Keratinocyte (primary cell): ENCODE measurements around the gene EMC10. TPM values are rescaled to one million over a fixed set of nuclear protein-coding genes. Genes with fewer than 3 reads are reported as not detected.

ENCODE experiments used
- DNase-seq: peaks from one replicate; pipeline ENCODE4 v3.0.0-alpha.2; 2011; ENCODE audit warnings: low read depth, missing footprints, low spot score
- FAIRE-seq: peaks from 2 replicates; lab custom pipeline; 2011; peaks lifted over from hg19 to GRCh38; lab: Jason Lieb, UNC
- H2AFZ ChIP-seq: 2 replicates; pipeline ENCODE4 v1.6.0; 2012; ENCODE audit warnings: low read length, control low read depth, inconsistent platforms; ENCODE audit not compliant: control insufficient read depth
- H3K27ac ChIP-seq: 2 replicates; pipeline ENCODE4 v1.5.1; 2011; ENCODE audit warnings: low read length; ENCODE audit not compliant: control insufficient read depth, insufficient read depth
- H3K27me3 ChIP-seq: 3 replicates; pipeline ENCODE4 v1.6.0; 2011; ENCODE audit warnings: low read length; ENCODE audit not compliant: control insufficient read depth, insufficient read depth; ENCODE audit errors: extremely low read depth
- H3K36me3 ChIP-seq, 2 experiments: 2 replicates in 1 of 2; 3 replicates in 1 of 2; pipeline ENCODE4 v1.5.1; 2011; ENCODE audit warnings: low read length in 2 of 2, mild to moderate bottlenecking in 1 of 2; ENCODE audit not compliant: control insufficient read depth in 2 of 2, insufficient read depth in 2 of 2; ENCODE audit errors: extremely low read depth in 1 of 2
- H3K4me1 ChIP-seq: 3 replicates; pipeline ENCODE4 v1.5.1; 2011; ENCODE audit warnings: low read length; ENCODE audit not compliant: control insufficient read depth, insufficient read depth; ENCODE audit errors: extremely low read depth
- H3K4me2 ChIP-seq: 3 replicates; pipeline ENCODE4 v1.6.0; 2011; ENCODE audit warnings: low read depth, low read length; ENCODE audit not compliant: control insufficient read depth, insufficient read depth; ENCODE audit errors: extremely low read depth
- H3K4me3 ChIP-seq, 3 experiments: fragments of 200-600 bp in 1 of 3; sonication (generic) in 1 of 3; 2 replicates in 2 of 3; 3 replicates in 1 of 3; pipeline ENCODE4 v1.5.1; 2011 to 2016; ENCODE audit warnings: low read length in 3 of 3, mild to moderate bottlenecking in 3 of 3, control low read depth in 2 of 3, inconsistent platforms in 1 of 3, low read depth in 1 of 3, mixed read lengths in 1 of 3, mixed run types in 1 of 3, moderate library complexity in 1 of 3; ENCODE audit not compliant: control insufficient read depth in 2 of 3, insufficient read depth in 2 of 3; ENCODE audit errors: extremely low read depth in 1 of 3
- H3K79me2 ChIP-seq: 2 replicates; pipeline ENCODE4 v1.6.0; 2012; ENCODE audit warnings: low read length; ENCODE audit not compliant: control insufficient read depth, insufficient read depth
- H3K9ac ChIP-seq: 3 replicates; pipeline ENCODE4 v1.6.0; 2011; ENCODE audit warnings: low read length; ENCODE audit not compliant: control insufficient read depth, insufficient read depth; ENCODE audit errors: extremely low read depth
- H3K9me1 ChIP-seq: 3 replicates; pipeline ENCODE4 v1.6.0; 2011; ENCODE audit warnings: low read length; ENCODE audit not compliant: control insufficient read depth, insufficient read depth; ENCODE audit errors: extremely low read depth
- H3K9me3 ChIP-seq: 2 replicates; pipeline ENCODE4 v1.5.1; 2012; ENCODE audit warnings: low read depth, low read length; ENCODE audit not compliant: control insufficient read depth
- H4K20me1 ChIP-seq: 3 replicates; pipeline ENCODE4 v1.6.0; 2011; ENCODE audit warnings: low read length; ENCODE audit not compliant: control insufficient read depth, insufficient read depth; ENCODE audit errors: extremely low read depth
- EZH2 ChIP-seq: IDR thresholded peaks from one replicate; pipeline ENCODE4 v1.6.1; 2012; ENCODE audit warnings: inconsistent platforms, mild to moderate bottlenecking, low read length, moderate library complexity
- dilution Hi-C: fragments of 300-500 bp; cut with MboI; formaldehyde crosslinking; loops from one replicate; pipeline ENCODE4 v1.7.0; 2020; ENCODE audit warnings: low sequenced_read_pairs; ENCODE audit not compliant: extremely low pct_ligation_motif_present
- polyA plus RNA-seq, 5 experiments: library from polyadenylated mRNA; depleted of rRNA in 3 of 5; stranded (reverse) in 3 of 5; stranded (forward) in 1 of 5; unstranded in 1 of 5; fragments of >200 nt; gene quantifications; 1 replicate in 1 of 5; 2 replicates in 3 of 5; 3 replicates in 1 of 5; pipeline versions ENCODE4 v1.2.1 to v1.2.3, GENCODE V29; 2011 to 2012; ENCODE audit warnings: missing spikeins in 2 of 5, low read depth in 1 of 5, low replicate concordance in 1 of 5
- TF ChIP-seq, protein P1 (sequence below), 3 experiments: IDR thresholded peaks in 1 of 3; conservative IDR thresholded peaks in 1 of 3; optimal IDR thresholded peaks in 1 of 3; 2 replicates in 2 of 3; 3 replicates in 1 of 3; pipeline versions ENCODE3 to v1.5.1; 2011; ENCODE audit warnings: low read length in 3 of 3, mild to moderate bottlenecking in 3 of 3, moderate library complexity in 2 of 3, control low read depth in 1 of 3, inconsistent platforms in 1 of 3; ENCODE audit not compliant: insufficient read depth in 2 of 3; ENCODE audit errors: extremely low read depth in 1 of 3

The EMC10 gene
- polyA plus RNA-seq, 1 donor (not counting 4 experiments of a cell fraction or from before 2014, with no cell fraction given), result 26.7 TPM

DNA sequence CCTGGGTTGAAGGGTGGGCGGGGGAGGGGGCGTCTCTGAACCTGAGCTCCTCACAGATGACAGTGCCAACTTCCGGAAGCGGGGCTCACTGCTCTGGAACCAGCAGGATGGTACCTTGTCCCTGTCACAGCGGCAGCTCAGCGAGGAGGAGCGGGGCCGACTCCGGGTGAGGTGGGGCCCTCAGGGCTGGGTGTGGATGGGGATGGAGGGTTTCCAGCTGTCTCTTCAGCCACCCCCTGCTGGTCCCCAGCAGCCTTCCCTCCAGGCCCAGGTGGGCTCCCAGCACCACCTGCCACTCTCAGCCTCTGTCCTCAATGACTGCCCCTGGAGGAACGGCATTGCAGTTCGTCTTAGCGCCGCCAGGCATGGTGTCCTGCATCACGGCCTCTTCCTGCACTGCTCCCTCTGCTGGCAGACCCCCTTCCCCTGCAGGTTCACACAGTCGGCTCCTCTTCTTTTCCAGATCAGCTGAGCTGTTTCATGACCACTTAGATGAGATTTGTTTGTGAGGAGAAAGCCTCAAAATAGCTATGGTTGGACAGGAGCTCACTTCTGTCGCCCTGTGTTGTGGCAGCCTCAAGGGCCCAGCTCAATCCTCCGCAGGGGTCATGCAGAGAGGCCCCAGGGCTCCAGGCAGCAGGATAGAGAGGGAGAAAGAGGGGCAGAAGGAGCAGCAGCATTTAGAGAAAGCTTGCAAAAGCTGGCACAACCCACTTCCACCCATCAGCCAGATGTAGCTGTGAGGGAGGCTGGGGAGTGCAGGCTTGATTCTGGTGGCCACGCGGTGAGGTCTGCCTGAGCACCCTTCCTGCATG lies 2.8 kb downstream of the EMC10 start:
- DNase-seq, result no peak
- no peak for FAIRE-seq
- Histone ChIP-seq H4K20me1 (peaks cover 6% of the 10 kb centered on the region), H3K4me3 (no peak overlapping the region), H3K9me1 (peaks cover 2% of the 10 kb centered on the region), H2AFZ (no peak overlapping the region), H3K79me2 (peaks cover 19% of the 10 kb centered on the region), H3K4me2 (no peak overlapping the region), H3K27ac (no peak overlapping the region), H3K36me3 (peaks cover 7 to 23% of the 10 kb centered on the region in 2 experiments), H3K4me1 (peaks cover 6% of the 10 kb centered on the region), H3K9me3 (no peaks in the 10 kb centered on the region), H3K27me3 (no peaks in the 10 kb centered on the region), H3K9ac (no peak overlapping the region)
- dilution Hi-C loops, result no loop called here
- TF ChIP-seq EZH2, result no peak
- TF ChIP-seq, protein P1, sequence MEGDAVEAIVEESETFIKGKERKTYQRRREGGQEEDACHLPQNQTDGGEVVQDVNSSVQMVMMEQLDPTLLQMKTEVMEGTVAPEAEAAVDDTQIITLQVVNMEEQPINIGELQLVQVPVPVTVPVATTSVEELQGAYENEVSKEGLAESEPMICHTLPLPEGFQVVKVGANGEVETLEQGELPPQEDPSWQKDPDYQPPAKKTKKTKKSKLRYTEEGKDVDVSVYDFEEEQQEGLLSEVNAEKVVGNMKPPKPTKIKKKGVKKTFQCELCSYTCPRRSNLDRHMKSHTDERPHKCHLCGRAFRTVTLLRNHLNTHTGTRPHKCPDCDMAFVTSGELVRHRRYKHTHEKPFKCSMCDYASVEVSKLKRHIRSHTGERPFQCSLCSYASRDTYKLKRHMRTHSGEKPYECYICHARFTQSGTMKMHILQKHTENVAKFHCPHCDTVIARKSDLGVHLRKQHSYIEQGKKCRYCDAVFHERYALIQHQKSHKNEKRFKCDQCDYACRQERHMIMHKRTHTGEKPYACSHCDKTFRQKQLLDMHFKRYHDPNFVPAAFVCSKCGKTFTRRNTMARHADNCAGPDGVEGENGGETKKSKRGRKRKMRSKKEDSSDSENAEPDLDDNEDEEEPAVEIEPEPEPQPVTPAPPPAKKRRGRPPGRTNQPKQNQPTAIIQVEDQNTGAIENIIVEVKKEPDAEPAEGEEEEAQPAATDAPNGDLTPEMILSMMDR (optimal IDR thresholded peaks at IDR 0.05 in 1 of 3, IDR thresholded peaks at IDR 0.05 in 1 of 3, conservative IDR thresholded peaks at IDR 0.05 in 1 of 3; ENCODE audit: extremely low read depth in 1 of 3, insufficient read depth in 2 of 3, low read length in 3 of 3), result peak; percentile 43 to 70 (median 55)

DNA sequence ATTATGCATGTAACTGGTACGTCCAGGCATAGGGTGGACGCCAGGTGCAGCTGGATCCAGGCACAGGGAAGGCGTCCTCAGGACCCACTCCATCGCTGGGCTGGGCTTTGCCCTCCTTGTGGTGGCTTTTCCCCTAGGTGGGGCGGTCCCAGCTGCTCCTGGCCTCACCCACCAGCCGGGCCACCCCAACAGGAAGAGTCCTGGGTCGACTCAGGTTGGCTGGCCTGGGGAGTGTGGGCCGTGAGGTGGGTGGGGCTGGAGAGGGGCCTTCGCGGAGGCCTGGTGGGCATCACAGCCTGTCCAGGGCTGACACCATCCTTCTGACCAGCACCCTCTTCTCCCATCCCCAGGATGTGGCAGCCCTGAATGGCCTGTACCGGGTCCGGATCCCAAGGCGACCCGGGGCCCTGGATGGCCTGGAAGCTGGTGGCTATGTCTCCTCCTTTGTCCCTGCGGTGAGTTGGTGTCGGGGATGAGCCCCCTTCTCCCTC lies 3.5 kb downstream of the EMC10 start:
- FAIRE-seq (no peak), DNase-seq (no peak)
- Histone ChIP-seq H3K27me3 (no peaks in the 10 kb centered on the region), H2AFZ (no peak overlapping the region), H3K9me1 (peaks cover 2% of the 10 kb centered on the region), H3K36me3 (peaks cover 7 to 23% of the 10 kb centered on the region in 2 experiments), H3K4me1 (peaks cover 6% of the 10 kb centered on the region), H3K9me3 (no peaks in the 10 kb centered on the region), H3K4me2 (no peak overlapping the region), H4K20me1 (peaks cover 6% of the 10 kb centered on the region), H3K79me2 (peaks cover 19% of the 10 kb centered on the region), H3K4me3 (no peak overlapping the region), H3K9ac (no peak overlapping the region), H3K27ac (no peak overlapping the region)
- TF ChIP-seq EZH2, result no peak
- dilution Hi-C loops, result no loop called here
